GM12891 (cell line): Measurements from ENCODE around the gene PDE6B.
"Not testable (repeated sequence)": the region's sequence is repeated elsewhere in the genome, so short reads cannot be mapped to it uniquely, and the experiment has no call there.

Experiments used
- DNase-seq: peaks from one replicate; pipeline ENCODE4 v3.0.0; 2011; ENCODE audit warnings: low spot score; ENCODE audit not compliant: insufficient read length
- FAIRE-seq: peaks from 2 replicates; lab custom pipeline; 2011; peaks lifted over from hg19 to GRCh38; lab: Jason Lieb, UNC
- PAX5 ChIP-seq: IDR thresholded peaks from 2 replicates; pipeline ENCODE4 v1.6.1; 2011; ENCODE audit warnings: low read length, moderate library complexity, mild to moderate bottlenecking; ENCODE audit not compliant: insufficient read depth, severe bottlenecking
- POLR2A ChIP-seq: IDR thresholded peaks from 2 replicates; pipeline ENCODE4 v1.6.1; 2011; ENCODE audit warnings: low read depth, low read length, control low read depth
- POLR2AphosphoS5 ChIP-seq: IDR thresholded peaks from 2 replicates; pipeline ENCODE4 v1.6.1; 2011; ENCODE audit warnings: low read depth, low read length, control low read depth
- POU2F2 ChIP-seq: IDR thresholded peaks from 2 replicates; pipeline ENCODE4 v1.6.1; 2011; ENCODE audit warnings: low read depth, mild to moderate bottlenecking, control low read depth, low read length, moderate library complexity
- SPI1 ChIP-seq: IDR thresholded peaks from 2 replicates; pipeline ENCODE4 v1.6.1; 2011; ENCODE audit warnings: low read depth, low read length, control low read depth
- TAF1 ChIP-seq: IDR thresholded peaks from 2 replicates; pipeline ENCODE4 v1.6.1; 2011; ENCODE audit warnings: low read depth, low read length, control low read depth

PDE6B gene

DNA sequence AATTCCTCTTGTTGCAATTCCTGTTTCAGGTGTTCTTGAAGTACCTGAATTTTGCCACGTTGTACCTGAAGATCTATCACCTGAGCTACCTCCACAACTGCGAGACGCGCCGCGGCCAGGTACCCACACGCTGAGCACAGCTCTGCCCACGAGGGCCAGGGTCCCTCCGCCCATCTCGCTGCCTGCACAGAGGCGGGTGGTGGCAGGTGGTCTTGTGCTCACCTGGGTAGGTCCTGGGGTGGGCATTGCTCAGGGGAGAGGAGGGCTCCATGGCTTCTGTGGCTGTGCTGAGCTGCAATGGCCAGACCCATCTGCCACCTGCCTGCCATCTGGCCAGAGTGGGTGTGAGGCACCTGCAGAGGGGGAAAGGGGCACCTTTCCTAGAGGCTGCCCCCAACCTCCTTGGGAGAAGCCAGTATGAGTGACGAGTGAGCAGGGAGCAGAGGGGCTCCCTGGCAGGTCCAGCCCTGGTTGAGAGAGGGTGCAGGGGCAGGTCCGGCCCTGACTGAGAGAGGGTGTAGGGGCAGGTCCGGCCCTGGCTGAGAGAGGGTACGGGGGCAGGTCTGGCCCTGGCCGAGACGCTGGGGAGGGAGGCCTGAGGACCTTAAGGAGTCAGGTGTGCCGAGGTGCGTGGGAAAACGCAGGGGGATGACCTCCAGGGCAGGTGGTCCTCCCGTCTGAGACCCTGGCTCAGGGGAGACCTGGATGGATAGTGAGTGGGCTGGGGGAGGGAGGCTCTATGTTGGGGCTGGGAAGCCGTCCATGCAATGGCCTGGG, 10.7 kb downstream of the PDE6B start:
- TF ChIP-seq POLR2AphosphoS5 = no peak
- no peak for TF ChIP-seq POU2F2
- TF ChIP-seq SPI1 = no peak
- TF ChIP-seq PAX5 = no peak
- no peak for TF ChIP-seq TAF1
- TF ChIP-seq POLR2A = no peak
- DNase-seq (no peak), FAIRE-seq (no peak)

DNA sequence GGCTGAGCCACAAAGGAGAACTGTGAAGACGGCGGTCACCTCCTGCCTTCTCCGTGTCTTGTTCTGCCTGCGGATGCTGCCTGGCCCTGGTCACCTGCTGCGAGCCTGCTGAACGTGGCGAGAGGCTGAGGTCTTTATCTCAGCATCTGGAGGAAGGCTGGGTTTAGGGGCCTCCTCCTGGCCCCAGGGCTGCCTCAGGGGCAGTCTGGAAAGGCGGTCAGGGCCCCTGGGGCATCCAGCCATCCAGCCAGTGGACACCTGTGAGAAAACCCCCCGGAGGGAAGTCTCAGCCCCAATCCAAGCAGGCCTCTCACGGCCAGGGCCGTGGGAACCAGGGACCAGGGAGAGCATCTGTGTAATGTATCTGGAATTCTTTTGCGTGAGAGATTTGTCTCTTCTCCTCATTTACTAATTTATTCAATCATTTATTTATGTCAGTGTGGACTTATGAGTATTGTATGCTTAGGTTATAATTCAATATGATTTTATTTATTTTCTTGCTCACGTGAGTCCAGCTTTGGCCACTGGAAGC, 11.3 kb downstream of the PDE6B start:
- FAIRE-seq = no peak
- no peak for DNase-seq
- TF ChIP-seq POU2F2 (no peak), POLR2A (no peak), SPI1 (no peak), PAX5 (no peak), POLR2AphosphoS5 (no peak), TAF1 (no peak)

DNA sequence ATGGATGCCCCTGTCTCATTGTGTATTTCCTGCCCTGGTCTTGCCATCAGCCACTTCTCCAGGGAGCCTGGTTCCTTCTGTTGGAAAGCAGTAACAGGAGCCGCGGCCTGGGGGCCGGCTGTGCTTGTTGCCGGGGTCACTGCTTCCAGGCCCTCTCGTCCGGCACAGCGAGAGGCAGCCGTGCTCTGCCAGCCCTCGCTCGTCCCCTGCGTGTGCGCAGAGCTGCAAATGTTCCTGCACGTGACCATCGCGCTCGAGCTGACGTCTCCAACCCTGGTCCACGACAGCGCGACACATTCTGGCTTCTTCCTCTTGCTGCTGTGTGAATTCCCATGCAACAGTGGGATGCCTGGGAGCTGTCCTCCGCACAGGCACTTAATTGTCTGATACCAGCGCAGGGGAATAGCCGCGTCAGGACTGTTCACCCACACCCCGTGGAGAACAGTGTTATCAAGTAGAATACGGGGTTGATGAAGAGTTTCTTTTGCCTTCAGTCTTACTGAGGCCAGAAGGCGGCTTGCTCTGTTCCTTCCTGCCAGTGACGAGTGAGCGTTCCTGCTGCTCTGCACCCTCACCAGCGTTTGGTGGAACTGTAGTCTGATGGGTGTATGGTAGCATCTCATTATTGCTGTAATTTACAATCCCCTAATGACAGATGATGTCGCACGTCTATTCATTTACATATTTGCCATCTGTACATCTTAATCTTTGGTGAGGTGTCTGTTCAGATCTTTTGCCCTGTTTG, 12.3 kb downstream of the PDE6B start:
- DNase-seq (no peak), FAIRE-seq (no peak)
- TF ChIP-seq POU2F2 = no peak
- no peak for TF ChIP-seq PAX5
- no peak for TF ChIP-seq POLR2AphosphoS5
- TF ChIP-seq POLR2A = no peak
- TF ChIP-seq TAF1 = no peak
- TF ChIP-seq SPI1 = no peak

DNA sequence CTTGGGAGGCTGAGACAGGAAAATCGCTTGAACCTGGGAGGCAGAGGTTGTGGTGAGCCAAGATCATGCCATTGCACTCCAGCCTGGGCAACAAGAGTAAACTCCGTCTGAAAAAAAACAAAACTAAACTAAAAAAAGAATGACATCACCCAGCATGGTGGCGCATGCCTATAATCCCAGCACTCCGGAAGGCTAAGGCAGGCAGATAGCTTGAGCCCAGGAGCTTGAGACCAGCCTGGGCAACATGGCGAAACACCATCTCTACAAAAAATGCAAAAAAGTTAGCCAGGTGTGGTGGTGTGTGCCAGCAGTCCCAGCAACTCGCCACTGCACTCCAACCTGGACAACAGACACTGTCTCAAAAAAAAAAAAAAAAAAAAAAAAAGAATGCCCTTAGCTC, 17.0 kb downstream of the PDE6B start:
- not testable (repeated sequence) for FAIRE-seq, DNase-seq

DNA sequence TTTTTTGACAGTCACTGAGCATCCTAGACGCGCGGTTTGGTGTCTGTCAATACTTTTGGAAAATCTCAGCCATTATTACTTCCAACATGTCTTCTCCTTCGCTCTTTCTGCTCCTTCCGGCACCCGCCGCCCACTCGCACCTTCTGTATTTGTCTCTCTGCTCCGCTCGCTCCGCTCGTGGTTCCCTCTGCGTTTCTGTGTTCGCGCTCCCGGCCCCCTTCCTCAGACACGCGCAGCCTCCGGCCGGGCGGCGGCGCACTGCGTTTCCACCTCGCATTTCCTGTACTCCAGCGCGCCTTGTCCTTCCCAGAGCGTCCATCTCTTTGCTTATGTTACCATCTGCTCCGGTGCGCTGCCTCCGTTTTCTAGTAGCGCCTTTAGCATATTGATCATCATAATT, 21.1 kb downstream of the PDE6B start:
- FAIRE-seq (no peak), DNase-seq (no peak)

DNA sequence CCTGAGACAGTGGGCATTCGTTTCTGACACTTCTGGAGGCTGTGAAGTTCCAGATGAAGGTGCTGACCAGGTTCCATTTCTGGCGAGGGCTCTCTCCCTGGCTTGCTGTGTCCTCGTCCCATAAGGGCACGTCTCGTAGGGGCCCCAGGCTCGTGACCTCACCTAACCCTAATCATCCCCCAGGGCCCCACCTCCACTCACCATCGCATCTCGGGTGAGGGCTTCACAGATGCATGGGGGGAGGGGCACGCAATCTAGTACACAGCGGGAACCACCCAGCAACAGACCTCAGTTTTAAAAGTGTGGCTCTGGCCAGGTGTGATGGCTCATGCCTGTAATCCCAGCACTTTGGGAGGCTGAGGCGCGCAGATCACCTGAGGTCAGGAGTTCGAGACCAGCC, 22.1 kb downstream of the PDE6B start:
- no peak for TF ChIP-seq POLR2AphosphoS5
- TF ChIP-seq POU2F2 = no peak
- no peak for TF ChIP-seq TAF1
- DNase-seq = no peak
- no peak for FAIRE-seq

More for the DNA sequence above, 21.1 kb downstream of the PDE6B start:
- TF ChIP-seq PAX5 (no peak), POLR2AphosphoS5 (no peak), TAF1 (no peak), SPI1 (no peak), POLR2A (no peak), POU2F2 (no peak)

DNA sequence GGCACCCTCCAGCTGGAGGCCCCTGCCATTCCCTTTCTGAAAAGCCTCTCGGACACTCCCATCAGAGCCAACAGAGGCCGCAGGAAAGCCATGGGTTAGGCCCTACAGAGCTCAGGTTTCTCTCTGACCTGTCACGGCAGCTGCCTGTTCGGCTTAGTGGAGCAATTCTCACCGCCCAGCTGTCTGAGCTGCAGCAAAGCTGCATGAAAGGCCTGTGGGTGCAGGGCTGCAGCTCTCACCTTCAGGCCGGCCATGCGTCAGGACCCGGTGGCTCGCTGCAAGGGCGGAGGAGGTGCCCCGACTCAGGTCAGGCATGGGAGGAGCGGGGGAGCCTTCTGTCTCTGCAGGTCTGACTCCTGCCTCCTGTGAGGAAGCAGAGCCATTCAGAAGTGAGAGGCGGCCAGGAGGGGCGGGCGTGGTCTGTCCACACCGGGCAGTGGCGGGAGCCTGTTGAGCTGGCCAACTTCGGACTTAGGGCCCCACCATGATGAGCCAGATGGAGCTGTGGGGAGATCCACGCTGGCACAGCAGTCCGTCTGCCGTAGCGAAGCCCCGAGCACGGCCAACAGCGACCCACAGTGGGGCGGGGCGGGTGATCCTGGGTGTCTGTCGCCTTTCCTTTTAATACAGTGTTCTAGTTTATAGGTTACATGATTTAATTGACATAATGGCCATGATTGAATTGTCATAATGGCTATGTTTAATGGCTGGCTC, 23.4 kb downstream of the PDE6B start:
- DNase-seq = no peak
- FAIRE-seq = no peak
- TF ChIP-seq POLR2AphosphoS5 (no peak), POU2F2 (no peak), POLR2A (no peak), SPI1 (no peak), PAX5 (no peak)

DNA sequence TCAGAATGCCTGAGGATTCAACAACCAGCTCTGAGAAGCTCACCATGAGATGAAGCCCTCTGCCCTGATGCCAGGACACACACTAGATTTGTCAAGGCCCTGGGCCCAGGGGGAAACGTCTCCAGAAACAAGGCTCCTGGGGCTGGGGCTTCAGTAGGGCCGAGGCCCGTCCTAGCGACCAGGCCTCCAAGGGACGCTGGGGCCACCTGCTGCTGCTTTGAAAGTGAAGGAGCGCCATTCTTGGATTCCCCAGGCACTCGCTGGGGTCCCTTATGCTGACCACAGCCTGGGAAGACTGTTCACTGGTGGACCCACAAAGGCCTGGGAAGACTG, 23.9 kb downstream of the PDE6B start:
- DNase-seq (no peak), FAIRE-seq (no peak)
- TF ChIP-seq SPI1 (no peak), PAX5 (no peak), TAF1 (no peak), POLR2AphosphoS5 (no peak), POU2F2 (no peak), POLR2A (no peak)

DNA sequence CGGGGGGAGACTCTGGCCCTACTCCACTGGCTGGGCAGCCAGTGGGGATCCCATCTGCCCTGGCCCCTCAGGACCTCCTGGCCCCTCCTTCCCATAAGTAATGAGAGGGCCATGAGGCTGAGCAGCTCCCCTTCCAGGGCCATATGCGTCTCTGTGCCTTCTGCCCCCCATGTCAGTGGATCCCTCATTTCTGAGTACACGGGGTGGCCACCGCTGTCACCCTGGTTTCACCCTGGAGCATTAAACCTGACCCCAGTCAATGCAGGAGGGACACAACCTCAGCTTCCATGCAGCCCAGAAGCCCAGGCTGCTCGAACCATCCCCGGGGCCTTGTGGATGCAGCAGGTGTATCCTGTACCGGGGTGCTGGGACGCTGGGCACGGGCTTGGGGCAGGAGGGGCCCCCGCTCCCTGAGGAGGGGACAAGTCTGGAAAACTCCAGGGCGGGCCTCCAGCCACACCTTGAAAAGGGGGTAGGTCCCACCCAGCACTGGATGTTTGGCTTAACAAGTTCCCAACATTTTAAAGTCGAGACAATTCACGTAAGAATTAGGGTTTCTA, 24.5 kb downstream of the PDE6B start:
- no peak for TF ChIP-seq TAF1
- no peak for TF ChIP-seq POLR2AphosphoS5
- no peak for TF ChIP-seq PAX5
- no peak for TF ChIP-seq POU2F2
- no peak for TF ChIP-seq POLR2A
- no peak for TF ChIP-seq SPI1
- FAIRE-seq (no peak), DNase-seq (no peak)
